Measurements from ENCODE around the gene ADCY10. TPM values are rescaled to one million over a fixed set of nuclear protein-coding genes. Genes with fewer than 3 reads are reported as not detected.

Gene ADCY10
- total RNA-seq, 2 donors from 2014 or later = 0.33 to 0.48 TPM

DNA sequence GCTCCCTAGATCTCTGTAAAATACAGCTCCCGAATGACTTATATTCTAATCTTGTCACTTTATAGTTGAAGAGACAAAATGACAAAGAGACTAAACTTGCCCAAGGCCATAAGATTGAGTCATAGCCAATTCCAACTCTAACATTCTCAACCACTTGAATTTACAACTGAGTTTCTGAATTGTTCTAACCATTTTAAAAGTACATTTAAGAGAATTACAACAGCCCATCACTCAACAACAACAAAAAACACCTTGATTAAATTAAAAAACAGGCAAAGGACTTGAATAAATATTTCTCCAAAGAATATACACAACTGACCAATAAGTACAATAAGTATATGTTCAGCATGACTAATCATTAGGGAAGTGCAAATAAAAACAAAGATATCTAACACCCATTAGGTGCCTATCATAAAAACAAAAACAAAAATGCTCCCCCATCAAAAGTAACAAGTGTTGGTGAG lies 8.7 kb upstream of the ADCY10 start:
- Mint-ChIP-seq H3K27ac (no peak overlapping the region), H3K27me3 (no peaks in the 10 kb centered on the region), H3K4me3 (no peak overlapping the region), H3K4me1 (ENCODE audit: low read depth in 2 of 2) (peaks cover 0 to 3% of the 10 kb centered on the region in 2 donors), H3K36me3 (peaks cover 5% of the 10 kb centered on the region), H3K9me3 (no peaks in the 10 kb centered on the region)
- ATAC-seq (no peak), DNase-seq (ENCODE audit: low spot score) (no peak)

DNA sequence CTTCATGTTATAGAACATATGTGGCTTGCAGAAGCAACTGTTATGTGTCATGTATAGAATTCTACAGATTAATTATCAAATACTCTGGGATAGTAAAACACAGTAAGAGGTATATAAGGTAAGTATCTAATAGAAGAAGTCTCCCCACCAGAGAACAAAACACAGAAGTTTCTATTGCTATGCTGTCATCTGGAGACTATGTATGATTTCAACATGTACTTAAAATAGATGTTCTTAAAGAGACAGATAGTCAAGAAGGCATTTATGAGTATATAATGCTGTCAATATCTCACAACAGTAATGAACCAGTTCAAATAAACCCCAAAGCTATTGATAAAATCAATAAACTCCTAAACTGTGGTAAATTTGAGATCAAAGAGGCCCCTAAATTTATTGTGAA lies 8.1 kb upstream of the ADCY10 start:
- ATAC-seq = no peak
- H3K4me1 Mint-ChIP-seq (ENCODE audit: low read depth in 2 of 2) = peaks cover 0 to 3% of the 10 kb centered on the region in 2 donors
- H3K36me3 Mint-ChIP-seq = peaks cover 6% of the 10 kb centered on the region

GRCh38 chr1:167916766-167917511 lies 3.0 kb upstream of the ADCY10 start:
- H3K36me3 Mint-ChIP-seq = peaks cover 10% of the 10 kb centered on the region
- H3K27ac Mint-ChIP-seq = no peak overlapping the region
- ATAC-seq (no peak), DNase-seq (ENCODE audit: low spot score) (no peak)
- H3K4me1 Mint-ChIP-seq (ENCODE audit: low read depth in 2 of 2) = no peaks in the 10 kb centered on the region
- H3K4me3 Mint-ChIP-seq = no peak overlapping the region
- no peaks in the 10 kb centered on the region for H3K27me3 Mint-ChIP-seq
- H3K9me3 Mint-ChIP-seq = no peaks in the 10 kb centered on the region

More for the DNA sequence above, 8.1 kb upstream of the ADCY10 start:
- H3K27ac Mint-ChIP-seq = no peak overlapping the region
- H3K9me3 Mint-ChIP-seq = no peaks in the 10 kb centered on the region
- no peak for DNase-seq (ENCODE audit: low spot score)
- no peaks in the 10 kb centered on the region for H3K27me3 Mint-ChIP-seq
- H3K4me3 Mint-ChIP-seq = no peak overlapping the region

DNA sequence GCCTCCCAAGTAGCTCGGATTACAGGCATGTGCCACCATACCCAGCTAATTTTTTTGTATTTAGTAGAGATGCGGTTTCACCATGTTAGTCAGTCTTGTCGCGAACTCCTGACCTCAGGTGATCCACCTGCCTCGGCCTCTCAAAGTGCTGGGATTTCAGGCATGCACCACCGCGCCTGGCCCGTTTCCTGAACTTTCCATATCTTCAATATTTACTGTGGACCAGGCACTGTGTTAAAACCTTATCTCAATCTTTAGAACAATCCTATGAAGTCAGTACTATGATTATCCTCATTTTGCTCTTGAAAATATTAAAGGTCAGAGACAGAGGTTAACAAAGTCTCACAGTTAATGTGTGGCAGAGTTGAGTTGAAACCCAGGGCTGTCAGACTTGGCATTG lies 1.6 kb upstream of the ADCY10 start:
- peaks cover 10% of the 10 kb centered on the region for H3K36me3 Mint-ChIP-seq
- peaks cover 0 to 6% of the 10 kb centered on the region in 2 donors for H3K27me3 Mint-ChIP-seq
- DNase-seq (ENCODE audit: low spot score) (no peak), ATAC-seq (no peak)
- H3K9me3 Mint-ChIP-seq = no peaks in the 10 kb centered on the region
- no peak overlapping the region for H3K4me3 Mint-ChIP-seq
- H3K27ac Mint-ChIP-seq = no peak overlapping the region
- H3K4me1 Mint-ChIP-seq (ENCODE audit: low read depth in 2 of 2) = no peaks in the 10 kb centered on the region

DNA sequence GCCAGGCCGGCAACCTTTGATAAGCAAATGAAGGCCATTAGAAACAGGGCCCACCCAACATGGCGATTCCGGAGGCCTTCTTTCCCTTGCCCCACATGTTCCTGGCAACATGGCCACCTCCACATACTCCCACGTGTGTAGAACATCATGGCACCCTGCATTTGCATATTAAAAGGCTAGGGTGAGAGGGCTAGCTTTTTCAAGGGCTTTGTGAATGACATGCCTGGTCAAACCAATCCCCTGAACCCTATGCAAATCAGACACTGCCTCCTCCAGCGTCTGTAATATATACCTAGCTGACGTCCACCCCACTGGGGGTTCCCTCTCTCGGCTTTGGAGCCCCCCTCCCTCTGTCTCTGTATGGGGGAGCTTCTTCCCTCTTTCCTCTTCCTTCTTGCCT lies 1.6 kb downstream of the ADCY10 start:
- peaks cover 8 to 9% of the 10 kb centered on the region in 2 donors for H3K27me3 Mint-ChIP-seq
- H3K4me3 Mint-ChIP-seq = no peak overlapping the region
- ATAC-seq = no peak
- no peak for DNase-seq (ENCODE audit: low spot score)
- peaks cover 6% of the 10 kb centered on the region for H3K9me3 Mint-ChIP-seq
- H3K4me1 Mint-ChIP-seq (ENCODE audit: low read depth in 2 of 2) = peaks cover 0 to 4% of the 10 kb centered on the region in 2 donors
- no peak overlapping the region for H3K27ac Mint-ChIP-seq
- H3K36me3 Mint-ChIP-seq = peaks cover 10% of the 10 kb centered on the region

GRCh38 chr1:167911413-167911812 lies 2.5 kb downstream of the ADCY10 start:
- ATAC-seq (no peak), DNase-seq (ENCODE audit: low spot score) (no peak)
- no peak overlapping the region for H3K27ac Mint-ChIP-seq
- H3K9me3 Mint-ChIP-seq = peaks cover 6% of the 10 kb centered on the region
- H3K4me3 Mint-ChIP-seq = no peak overlapping the region
- peaks cover 8 to 11% of the 10 kb centered on the region in 2 donors for H3K27me3 Mint-ChIP-seq
- peaks cover 5% of the 10 kb centered on the region for H3K36me3 Mint-ChIP-seq
- H3K4me1 Mint-ChIP-seq (ENCODE audit: low read depth in 2 of 2) = peaks cover 0 to 4% of the 10 kb centered on the region in 2 donors

- no peak for ATAC-seq
- no peak for DNase-seq (ENCODE audit: low spot score)
- Mint-ChIP-seq H3K9me3 (peaks cover 6% of the 10 kb centered on the region), H3K27ac (no peak overlapping the region), H3K36me3 (peaks cover 5% of the 10 kb centered on the region), H3K27me3 (peaks cover 8 to 11% of the 10 kb centered on the region in 2 donors), H3K4me1 (ENCODE audit: low read depth in 2 of 2) (peaks cover 0 to 4% of the 10 kb centered on the region in 2 donors), H3K4me3 (no peak overlapping the region)
Measured at GRCh38 chr1:167910530-167910929, 3.4 kb downstream of the ADCY10 start.

- Mint-ChIP-seq H3K4me3 (no peak overlapping the region), H3K36me3 (peaks cover 5% of the 10 kb centered on the region), H3K27ac (no peak overlapping the region), H3K9me3 (peaks cover 6% of the 10 kb centered on the region), H3K4me1 (ENCODE audit: low read depth in 2 of 2) (peaks cover 0 to 4% of the 10 kb centered on the region in 2 donors), H3K27me3 (peaks cover 8 to 11% of the 10 kb centered on the region in 2 donors)
- DNase-seq (ENCODE audit: low spot score) (no peak), ATAC-seq (no peak)
Measured at GRCh38 chr1:167909691-167910180, 4.2 kb downstream of the ADCY10 start.

DNA sequence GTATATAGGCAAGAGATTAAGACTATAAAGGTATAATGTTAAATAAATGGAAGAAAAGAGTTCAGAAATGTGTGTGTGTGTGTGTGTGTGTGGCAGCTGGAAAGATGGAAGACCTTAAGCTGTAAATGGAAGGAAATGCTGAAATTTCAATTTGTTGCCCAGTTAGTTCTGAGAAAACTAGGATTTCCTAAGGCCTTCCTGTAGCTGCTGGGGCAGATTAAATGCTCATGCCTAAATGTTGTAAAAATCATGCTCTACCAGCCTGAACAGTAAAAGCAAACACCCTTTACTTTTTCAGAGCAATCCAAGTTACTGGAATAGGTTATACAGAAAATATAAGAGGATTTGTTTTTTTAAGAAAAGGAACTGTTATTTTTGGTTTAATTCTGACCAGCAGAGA lies 8.3 kb downstream of the ADCY10 start:
- no peak overlapping the region for H3K27ac Mint-ChIP-seq
- peaks cover 0 to 4% of the 10 kb centered on the region in 2 donors for H3K4me1 Mint-ChIP-seq (ENCODE audit: low read depth in 2 of 2)
- no peak for ATAC-seq
- H3K4me3 Mint-ChIP-seq = no peak overlapping the region
- peaks cover 5% of the 10 kb centered on the region for H3K36me3 Mint-ChIP-seq
- H3K9me3 Mint-ChIP-seq = peaks cover 6% of the 10 kb centered on the region
- no peak for DNase-seq (ENCODE audit: low spot score)
- peaks cover 6 to 8% of the 10 kb centered on the region in 2 donors for H3K27me3 Mint-ChIP-seq

DNA sequence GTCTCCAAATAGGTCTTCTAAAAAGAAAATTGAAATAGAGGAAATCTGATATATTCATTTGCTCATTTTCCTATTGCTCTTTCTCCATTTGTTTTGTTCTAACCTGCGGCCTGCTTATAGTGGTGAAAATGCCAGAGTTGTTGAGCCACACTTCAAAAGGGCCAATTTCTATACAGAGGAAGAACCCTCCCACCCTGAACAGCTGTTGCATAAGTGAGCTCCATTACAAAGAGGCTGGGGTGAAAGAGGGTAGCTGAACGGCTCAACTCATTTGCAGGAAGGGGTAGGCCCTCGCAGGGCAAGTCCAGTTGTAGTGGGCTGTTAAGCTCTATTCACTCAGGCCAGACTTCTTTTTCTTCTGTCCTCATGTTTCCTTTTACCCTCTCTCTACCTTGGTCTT lies 8.8 kb downstream of the ADCY10 start:
- DNase-seq (ENCODE audit: low spot score) (no peak), ATAC-seq (no peak)
- H3K9me3 Mint-ChIP-seq = peaks cover 3% of the 10 kb centered on the region
- peaks cover 5 to 6% of the 10 kb centered on the region in 2 donors for H3K27me3 Mint-ChIP-seq
- H3K27ac Mint-ChIP-seq = no peak overlapping the region
- peaks cover 2% of the 10 kb centered on the region for H3K36me3 Mint-ChIP-seq
- peaks cover 0 to 3% of the 10 kb centered on the region in 2 donors for H3K4me1 Mint-ChIP-seq (ENCODE audit: low read depth in 2 of 2)
- no peak overlapping the region for H3K4me3 Mint-ChIP-seq

GRCh38 chr1:167904652-167905130 lies 9.2 kb downstream of the ADCY10 start:
- Mint-ChIP-seq H3K36me3 (no peaks in the 10 kb centered on the region), H3K27me3 (peaks cover 3 to 6% of the 10 kb centered on the region in 2 donors), H3K9me3 (no peaks in the 10 kb centered on the region), H3K4me3 (no peak overlapping the region), H3K4me1 (ENCODE audit: low read depth in 2 of 2) (no peaks in the 10 kb centered on the region), H3K27ac (no peak overlapping the region)
- ATAC-seq (no peak), DNase-seq (ENCODE audit: low spot score) (no peak)

GRCh38 chr1:167900907-167901306 lies 13.0 kb downstream of the ADCY10 start:
- no peak for DNase-seq (ENCODE audit: low spot score)
- Mint-ChIP-seq H3K4me3 (no peak overlapping the region), H3K27me3 (peaks cover 0 to 2% of the 10 kb centered on the region in 2 donors), H3K27ac (no peak overlapping the region), H3K4me1 (ENCODE audit: low read depth in 2 of 2) (peaks cover 0 to 5% of the 10 kb centered on the region in 2 donors), H3K36me3 (no peaks in the 10 kb centered on the region), H3K9me3 (no peaks in the 10 kb centered on the region)
- no peak for ATAC-seq

- DNase-seq (ENCODE audit: low spot score) (no peak), ATAC-seq (no peak)
- peaks cover 0 to 7% of the 10 kb centered on the region in 2 donors for H3K27me3 Mint-ChIP-seq
- H3K27ac Mint-ChIP-seq = no peak overlapping the region
- H3K4me3 Mint-ChIP-seq = no peak overlapping the region
- H3K9me3 Mint-ChIP-seq = no peaks in the 10 kb centered on the region
- peaks cover 0 to 5% of the 10 kb centered on the region in 2 donors for H3K4me1 Mint-ChIP-seq (ENCODE audit: low read depth in 2 of 2)
- H3K36me3 Mint-ChIP-seq = no peaks in the 10 kb centered on the region
Measured at GRCh38 chr1:167899253-167899681, 14.7 kb downstream of the ADCY10 start.

DNA sequence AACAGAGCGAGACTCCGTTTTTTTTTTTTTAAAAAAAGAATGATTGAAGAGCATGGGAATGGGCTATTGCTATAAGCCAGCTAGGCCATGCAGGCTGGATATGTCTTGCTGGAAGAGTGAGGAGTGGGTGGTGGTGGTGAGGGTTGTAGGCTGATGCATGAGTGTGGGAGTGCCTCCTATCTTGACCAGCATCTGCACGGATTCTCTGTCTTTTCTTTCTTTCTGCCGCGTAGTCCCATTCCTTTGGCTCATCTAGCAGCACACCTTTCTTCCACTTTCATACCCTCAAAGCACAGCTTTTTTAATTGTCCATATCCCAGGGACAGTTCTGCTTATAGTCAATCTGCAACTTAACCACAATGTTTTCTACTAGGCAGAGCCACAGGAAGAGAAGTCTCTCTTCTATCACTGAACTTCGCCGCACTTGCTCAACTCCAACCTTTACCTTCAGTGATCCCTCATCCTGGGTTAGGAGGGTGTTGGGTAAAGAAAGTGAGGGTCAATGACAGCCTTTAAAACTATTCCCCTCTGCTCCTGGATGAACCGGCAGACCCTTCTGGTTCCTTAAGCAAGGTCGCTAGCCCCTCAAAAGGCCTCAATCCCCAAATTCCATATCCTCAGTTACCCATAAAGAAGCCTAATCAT lies 15.2 kb downstream of the ADCY10 start:
- H3K27ac Mint-ChIP-seq = no peak overlapping the region

More for the DNA sequence above, 15.2 kb downstream of the ADCY10 start:
- ATAC-seq (no peak), DNase-seq (ENCODE audit: low spot score) (no peak)
- H3K4me3 Mint-ChIP-seq = no peak overlapping the region
- H3K9me3 Mint-ChIP-seq = no peaks in the 10 kb centered on the region
- no peaks in the 10 kb centered on the region for H3K36me3 Mint-ChIP-seq
- H3K4me1 Mint-ChIP-seq (ENCODE audit: low read depth in 2 of 2) = peaks cover 0 to 5% of the 10 kb centered on the region in 2 donors
- H3K27me3 Mint-ChIP-seq = peaks cover 0 to 7% of the 10 kb centered on the region in 2 donors

Measured in natural killer cell treated with Interleukin-12 subunit alpha and Interleukin-12 subunit beta and Interleukin-15 and Interleukin-18, amount 100 ng/mL, for 72 hours (primary cell).